Sigmoid colon (tissue), 4 donors: ENCODE measurements around the gene FAM110D.

Source experiments
- EP300 ChIP-seq, 4 donors: sonication (generic); formaldehyde crosslinking; IDR thresholded peaks; one replicate each; pipeline ENCODE4 v1.6.1; 2017; ENCODE audit warnings: antibody characterized with exemption in 4 of 4
- POLR2A ChIP-seq, 2 donors: fragments of 450-650 bp; IDR thresholded peaks; one replicate each; pipeline ENCODE4 v1.6.1; 2016; ENCODE audit warnings: antibody characterized with exemption in 2 of 2, mild to moderate bottlenecking in 2 of 2, moderate library complexity in 2 of 2
- POLR2AphosphoS5 ChIP-seq, 4 donors: sonication (generic); formaldehyde crosslinking; IDR thresholded peaks; one replicate each; pipeline ENCODE4 v1.6.1; 2017; ENCODE audit warnings: antibody characterized with exemption in 4 of 4
- TF ChIP-seq, protein P1 (sequence below), 4 experiments: fragments of 450-650 bp in 3 of 4; fragments of 200-600 bp in 1 of 4; IDR thresholded peaks; one replicate each; pipeline ENCODE4 v1.5.1; 2016 to 2019; ENCODE audit warnings: antibody characterized with exemption in 4 of 4, mild to moderate bottlenecking in 3 of 4, moderate library complexity in 2 of 4

DNA sequence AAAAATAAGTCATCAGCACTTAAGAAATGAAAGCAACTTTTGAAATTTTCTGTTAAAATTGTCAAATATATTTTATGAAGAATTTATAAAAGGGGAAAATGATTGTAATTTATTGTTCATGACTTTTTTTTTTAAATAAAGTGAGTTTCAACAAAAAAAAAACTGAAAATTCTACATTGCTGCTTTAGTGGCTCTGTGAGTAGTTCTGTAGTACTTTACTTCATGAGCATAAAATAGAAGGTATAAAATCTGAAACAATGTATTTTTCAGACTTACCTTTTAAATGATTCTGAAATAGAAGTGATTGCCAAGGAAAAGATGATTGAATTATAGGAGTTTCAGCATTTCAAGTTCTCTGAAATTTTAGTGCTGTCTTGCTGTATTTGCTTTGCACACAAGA lies 33.5 kb upstream of the FAM110D start:
- TF ChIP-seq POLR2A (IDR thresholded peaks at IDR 0.05) = no peak
- TF ChIP-seq, protein P1, sequence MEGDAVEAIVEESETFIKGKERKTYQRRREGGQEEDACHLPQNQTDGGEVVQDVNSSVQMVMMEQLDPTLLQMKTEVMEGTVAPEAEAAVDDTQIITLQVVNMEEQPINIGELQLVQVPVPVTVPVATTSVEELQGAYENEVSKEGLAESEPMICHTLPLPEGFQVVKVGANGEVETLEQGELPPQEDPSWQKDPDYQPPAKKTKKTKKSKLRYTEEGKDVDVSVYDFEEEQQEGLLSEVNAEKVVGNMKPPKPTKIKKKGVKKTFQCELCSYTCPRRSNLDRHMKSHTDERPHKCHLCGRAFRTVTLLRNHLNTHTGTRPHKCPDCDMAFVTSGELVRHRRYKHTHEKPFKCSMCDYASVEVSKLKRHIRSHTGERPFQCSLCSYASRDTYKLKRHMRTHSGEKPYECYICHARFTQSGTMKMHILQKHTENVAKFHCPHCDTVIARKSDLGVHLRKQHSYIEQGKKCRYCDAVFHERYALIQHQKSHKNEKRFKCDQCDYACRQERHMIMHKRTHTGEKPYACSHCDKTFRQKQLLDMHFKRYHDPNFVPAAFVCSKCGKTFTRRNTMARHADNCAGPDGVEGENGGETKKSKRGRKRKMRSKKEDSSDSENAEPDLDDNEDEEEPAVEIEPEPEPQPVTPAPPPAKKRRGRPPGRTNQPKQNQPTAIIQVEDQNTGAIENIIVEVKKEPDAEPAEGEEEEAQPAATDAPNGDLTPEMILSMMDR (IDR thresholded peaks at IDR 0.05) = no peak
- TF ChIP-seq POLR2AphosphoS5 (IDR thresholded peaks at IDR 0.05) = no peak
- TF ChIP-seq EP300 (IDR thresholded peaks at IDR 0.05) = no peak
